HG02759 (cell line): Measurements from ENCODE around the gene FAAP100.

Experiments
- ATAC-seq: cut with Tn5 transposase; IDR thresholded peaks from one replicate; pipeline ENCODE4 v1.9.1; 2021; ENCODE audit warnings: mild to moderate bottlenecking, moderate library complexity; ENCODE audit not compliant: unreplicated experiment

The FAAP100 gene

DNA sequence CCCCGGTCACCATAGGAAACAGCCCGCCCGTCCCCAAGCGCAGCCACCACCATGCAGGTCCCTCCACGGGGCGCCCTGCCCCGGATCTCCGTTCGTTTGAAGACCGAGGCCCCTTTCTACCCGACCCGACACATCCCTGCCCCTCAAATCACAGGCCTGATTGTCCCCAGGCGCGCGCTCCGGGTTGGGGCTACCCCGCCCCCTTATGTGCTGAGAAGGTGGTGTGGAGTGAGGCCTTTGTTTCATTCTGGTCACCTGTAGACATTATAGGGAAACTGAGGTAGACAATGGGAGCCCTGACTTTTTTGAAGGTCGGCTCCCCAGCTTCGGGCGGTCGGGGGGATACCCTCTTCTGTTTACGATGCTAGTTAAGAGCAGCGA is 38.8 kb downstream of the FAAP100 start:
- no peak for ATAC-seq

DNA sequence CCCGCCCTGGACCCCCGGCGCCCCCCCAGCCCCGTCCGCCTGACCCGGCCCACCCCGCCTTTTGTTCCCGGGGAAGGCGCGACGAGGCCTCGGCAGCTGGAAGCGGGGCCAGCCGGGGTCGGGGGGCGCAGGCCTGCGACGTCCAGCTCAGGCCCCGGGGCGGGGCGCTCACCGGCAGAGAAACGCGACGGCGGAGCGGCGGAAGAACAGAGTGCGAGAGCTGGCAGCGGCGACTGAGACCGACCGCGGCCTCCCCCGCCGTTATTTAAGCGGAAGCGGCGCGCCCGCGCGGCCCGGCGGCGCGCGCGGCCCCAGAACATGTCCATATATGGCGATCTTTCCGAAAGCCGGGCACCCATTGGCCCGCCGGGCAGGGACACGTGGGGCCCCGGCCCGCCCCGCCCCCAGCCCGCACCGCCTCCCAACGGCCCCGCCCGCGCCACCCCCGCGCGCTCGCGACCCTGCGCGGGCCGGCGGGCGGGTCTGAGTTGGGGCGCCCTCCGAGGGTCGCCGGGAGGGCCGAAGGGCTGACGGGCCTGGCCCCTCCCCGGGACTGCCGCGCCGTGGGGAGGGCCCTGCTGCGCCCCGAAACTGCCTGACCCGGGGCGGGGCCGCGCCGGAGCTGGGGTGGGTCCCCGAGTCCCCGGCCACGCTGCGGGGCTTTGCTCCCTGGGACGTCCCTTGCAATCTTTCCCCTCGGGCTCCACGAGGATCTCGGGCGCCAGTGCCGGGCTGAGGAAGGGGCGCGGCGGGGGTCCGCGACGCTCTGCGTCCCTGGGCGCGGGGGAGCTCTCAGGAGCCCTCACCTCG is 39.4 kb downstream of the FAAP100 start, which contains the start of gene ACTG1:
Gene ACTG1, minus strand, starts transcription at position 238 of the 810 bp plus-strand sequence. CDS start 445 bp downstream, outside the sequence.
- peak; percentile 46 for ATAC-seq

GRCh38 chr17:81511804-81512561 is 40.2 kb downstream of the FAAP100 start:
- ATAC-seq = peak; percentile 1

DNA sequence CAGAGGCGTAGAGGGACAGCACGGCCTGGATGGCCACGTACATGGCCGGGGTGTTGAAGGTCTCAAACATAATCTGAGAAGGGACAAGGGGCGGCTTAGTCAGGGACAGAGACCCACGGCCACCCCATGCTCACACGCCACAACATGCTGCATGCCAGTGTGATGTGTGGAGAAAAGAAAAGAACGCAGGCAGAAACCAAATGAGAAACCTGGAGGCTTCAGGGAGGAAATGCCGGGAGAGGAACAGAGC is 40.7 kb downstream of the FAAP100 start:
- ATAC-seq = no peak

DNA sequence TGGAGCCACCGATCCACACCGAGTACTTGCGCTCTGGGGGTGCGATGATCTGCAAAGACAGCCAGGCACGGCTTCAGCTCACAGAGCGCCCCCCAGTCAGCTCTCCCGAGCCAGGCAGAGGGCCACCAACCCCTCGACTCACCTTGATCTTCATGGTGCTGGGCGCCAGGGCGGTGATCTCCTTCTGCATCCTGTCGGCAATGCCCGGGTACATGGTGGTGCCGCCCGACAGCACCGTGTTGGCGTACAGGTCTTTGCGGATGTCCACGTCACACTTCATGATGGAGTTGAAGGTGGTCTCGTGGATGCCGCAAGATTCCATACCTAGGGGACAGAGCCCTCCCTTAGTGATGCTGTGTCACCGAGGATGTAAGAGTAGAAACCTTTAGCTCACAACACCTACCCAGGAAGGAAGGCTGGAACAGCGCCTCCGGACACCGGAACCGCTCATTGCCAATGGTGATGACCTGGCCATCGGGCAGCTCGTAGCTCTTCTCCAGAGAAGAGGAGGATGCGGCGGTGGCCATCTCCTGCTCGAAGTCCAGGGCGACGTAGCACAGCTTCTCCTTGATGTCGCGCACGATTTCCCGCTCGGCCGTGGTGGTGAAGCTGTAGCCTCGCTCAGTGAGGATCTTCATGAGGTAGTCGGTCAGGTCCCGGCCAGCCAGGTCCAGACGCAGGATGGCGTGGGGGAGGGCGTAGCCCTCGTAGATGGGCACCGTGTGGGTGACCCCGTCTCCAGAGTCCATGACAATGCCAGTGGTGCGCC is 41.2 kb downstream of the FAAP100 start:
- no peak for ATAC-seq

- ATAC-seq = no peak
Measured at GRCh38 chr17:81509972-81510784, 42.0 kb downstream of the FAAP100 start.

DNA sequence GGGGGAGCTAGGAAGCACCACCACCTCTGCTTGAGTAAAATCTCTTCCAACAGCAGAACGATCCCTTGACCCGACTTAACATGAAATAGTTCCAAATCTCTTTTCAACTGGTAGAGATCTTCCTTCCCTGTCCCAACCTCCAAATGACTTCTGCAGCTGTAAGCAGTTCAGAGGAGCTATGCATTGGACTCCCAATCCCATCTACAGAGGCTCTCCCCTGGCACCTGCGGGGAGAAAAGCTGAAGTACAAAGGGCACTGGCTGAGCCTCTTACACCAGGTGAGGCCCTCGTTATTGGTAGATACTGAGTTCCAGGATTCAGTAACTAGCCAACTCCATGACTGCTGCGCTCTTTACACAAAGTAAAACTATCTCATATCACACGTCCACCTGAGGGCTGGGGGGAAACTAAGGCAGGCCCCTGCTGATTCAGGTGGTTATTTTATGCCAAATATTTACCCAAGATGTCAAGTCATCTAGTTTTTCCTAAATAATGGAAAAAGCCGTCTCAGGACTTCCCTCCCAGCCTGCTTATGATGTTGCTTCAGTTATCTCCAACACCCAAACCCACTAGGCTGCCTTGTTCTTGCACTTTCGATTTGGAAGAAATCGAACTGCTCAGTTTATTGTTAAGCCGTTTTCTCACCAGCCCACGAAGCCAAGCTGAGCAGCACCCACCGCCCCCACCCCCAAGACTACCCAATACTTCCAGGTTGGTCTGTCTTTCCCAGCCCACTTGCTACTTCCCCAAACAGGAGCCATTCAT is 42.8 kb downstream of the FAAP100 start:
- no peak for ATAC-seq

- no peak for ATAC-seq
Measured at GRCh38 chr17:81508639-81509206, 43.4 kb downstream of the FAAP100 start.

GRCh38 chr17:81503619-81504018 is 48.5 kb downstream of the FAAP100 start:
- ATAC-seq = no peak

DNA sequence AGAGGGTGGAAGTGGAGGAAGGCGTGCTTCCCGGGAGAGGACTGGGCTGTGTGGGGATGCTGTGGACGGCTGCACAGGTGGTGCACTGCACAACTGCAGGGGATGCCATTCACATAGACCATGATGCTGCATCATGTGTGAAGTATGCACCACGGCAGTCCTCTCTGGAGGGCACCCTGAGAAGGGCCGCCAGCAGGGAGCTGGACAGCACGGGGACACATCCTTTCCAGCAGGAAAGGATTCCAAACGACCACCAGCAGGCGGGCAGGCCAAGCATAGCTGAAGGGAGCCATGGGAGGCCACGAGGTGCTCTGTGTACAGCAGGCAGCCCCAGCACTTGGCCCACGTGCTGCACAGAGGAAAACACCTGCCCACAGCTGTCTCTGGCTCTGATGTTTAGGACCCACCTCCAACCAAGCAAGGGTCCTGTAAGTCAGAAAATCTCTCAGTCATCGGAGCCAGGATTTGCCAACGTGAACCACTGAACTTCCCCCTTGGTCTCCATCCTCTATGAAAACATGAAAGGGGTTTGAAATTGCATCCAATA is 49.6 kb downstream of the FAAP100 start:
- no peak for ATAC-seq

- ATAC-seq = no peak
Measured at GRCh38 chr17:81500047-81500446, 52.1 kb downstream of the FAAP100 start.

- ATAC-seq = no peak
Measured at GRCh38 chr17:81499601-81499970, 52.6 kb downstream of the FAAP100 start.

DNA sequence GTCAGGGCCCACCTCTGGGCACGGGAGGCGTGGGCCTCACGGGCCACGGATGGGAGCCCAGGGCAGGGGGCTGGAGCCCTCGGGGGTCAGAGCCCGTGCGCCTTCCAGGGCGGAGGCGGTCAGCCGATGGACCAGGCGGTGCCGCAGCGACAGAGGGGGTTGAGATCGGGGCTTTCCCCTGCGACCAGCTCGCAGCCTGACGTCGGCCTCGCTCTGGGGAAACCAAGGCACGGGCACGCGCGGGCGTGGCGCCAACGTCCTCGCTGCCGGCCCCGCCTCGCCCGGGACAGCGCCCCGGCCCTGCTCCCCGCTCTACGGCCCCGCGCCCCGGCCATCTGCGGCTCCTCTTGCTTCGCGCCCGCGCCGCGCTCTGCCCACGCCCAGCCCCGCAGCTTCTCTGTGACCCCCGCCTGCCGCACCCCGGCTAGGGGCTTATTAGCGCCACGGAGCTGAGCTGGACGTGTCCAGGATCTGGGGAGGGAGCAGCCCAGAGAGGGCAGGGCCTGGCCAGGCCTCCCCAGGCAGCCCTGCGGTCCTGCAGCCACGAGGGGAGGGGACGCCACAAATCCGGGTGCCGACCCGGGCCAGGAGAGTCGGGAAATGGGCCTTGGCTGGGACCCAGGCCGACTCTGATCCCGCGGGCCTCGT is 53.1 kb downstream of the FAAP100 start:
- no peak for ATAC-seq

DNA sequence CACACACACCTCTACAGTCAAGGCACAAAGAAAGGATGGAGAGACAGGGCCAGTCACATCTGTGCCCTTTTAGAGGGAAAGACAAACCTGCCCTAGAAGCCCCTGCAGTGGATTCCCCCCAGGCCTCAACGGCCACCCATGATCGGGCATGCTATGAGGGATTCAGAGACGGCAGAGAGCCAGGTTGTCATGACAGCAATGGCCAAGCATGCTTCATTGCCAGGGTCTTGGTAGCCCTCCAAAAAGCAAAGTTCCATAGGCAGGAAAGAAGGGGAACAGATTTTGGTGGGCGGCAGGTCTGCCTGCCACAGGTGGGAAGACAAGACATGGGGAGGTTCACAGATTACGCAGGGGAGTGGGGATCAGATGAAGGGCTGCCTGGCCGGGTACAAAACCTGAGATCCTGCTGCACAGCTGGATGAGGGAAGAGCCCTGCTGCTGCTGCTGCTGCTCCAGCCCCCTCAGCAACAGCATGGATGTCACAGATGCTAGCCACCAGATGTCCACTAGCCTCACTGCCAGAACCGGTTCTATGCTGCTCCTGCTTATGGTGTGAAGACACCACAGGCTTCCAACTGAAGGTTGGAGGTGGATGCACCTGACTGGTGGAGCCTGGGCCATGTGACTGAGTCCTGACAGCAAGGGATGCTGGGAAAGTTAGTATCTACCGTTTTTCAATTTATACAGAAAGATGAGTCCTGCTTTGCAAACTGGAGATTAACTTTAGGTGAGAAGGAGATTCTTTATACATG is 57.4 kb downstream of the FAAP100 start:
- ATAC-seq = no peak

DNA sequence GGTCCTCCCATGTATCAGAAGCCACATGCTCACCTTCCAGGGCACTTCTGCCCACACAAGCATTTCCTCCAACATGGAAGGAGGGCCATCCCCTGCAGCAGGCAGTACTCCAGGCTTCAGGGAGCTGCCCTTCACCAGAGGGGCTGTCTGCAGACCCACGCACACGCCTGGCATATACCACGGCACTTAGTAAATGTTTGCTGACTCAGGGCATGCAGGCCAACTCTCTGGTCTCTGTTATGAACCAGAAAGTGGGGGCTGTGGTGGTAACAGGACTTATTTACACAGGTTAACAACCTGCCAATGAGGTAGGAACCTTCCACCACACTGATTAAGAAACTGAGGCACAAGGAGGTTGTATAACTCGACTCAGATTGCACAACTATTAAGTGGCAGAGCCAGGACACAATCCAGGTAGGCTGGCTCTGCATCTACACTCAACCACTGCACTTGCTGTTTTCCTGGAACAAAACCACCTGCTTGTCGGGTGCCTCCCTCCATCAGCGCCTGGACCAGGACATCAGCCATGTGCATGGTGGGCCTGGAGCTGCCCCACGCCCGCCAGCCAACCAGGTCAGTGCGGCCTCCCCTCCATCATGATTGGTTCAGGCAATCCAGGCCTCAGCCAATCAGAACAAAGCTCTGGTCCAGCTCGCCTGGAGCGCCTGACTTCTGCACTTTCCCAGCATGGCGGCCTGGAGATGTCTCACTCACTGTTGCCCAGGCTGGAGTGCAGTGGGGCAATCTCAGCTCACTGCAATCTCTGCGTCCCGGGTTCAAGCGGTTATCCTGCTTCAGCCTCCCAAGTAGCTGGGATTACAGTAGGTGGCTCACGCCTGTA is 58.7 kb downstream of the FAAP100 start:
- no peak for ATAC-seq

DNA sequence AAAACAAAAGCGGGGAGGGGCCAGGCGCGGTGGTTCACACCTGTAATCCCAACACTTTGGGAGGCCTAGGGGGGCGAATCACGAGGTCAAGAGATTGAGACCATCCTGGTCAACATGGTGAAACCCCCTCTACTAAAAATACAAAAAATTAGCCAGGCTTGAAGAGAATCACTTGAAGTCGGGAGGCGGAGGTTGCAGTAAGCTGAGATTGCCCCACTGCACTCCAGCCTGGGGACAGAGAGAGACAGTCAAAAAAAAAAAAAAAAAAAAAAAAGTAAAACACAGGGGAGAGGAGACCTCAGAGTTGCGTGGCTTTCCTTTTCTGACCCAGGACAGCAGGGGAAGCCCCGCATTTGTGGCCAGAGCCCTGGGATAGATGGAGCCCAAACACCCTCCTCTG is 59.4 kb downstream of the FAAP100 start:
- no peak for ATAC-seq

GRCh38 chr17:81492202-81492601 is 60.0 kb downstream of the FAAP100 start:
- ATAC-seq = no peak
